HUDEP-2 (cell line): ENCODE results near the gene RAI14.

Experiments used
- DNase-seq, 76 experiments: peaks; one replicate each; lab custom pipeline; 2025; ENCODE audit not compliant: unreplicated experiment in 76 of 76; lab: John Stamatoyannopoulos, UW

Gene RAI14

DNA sequence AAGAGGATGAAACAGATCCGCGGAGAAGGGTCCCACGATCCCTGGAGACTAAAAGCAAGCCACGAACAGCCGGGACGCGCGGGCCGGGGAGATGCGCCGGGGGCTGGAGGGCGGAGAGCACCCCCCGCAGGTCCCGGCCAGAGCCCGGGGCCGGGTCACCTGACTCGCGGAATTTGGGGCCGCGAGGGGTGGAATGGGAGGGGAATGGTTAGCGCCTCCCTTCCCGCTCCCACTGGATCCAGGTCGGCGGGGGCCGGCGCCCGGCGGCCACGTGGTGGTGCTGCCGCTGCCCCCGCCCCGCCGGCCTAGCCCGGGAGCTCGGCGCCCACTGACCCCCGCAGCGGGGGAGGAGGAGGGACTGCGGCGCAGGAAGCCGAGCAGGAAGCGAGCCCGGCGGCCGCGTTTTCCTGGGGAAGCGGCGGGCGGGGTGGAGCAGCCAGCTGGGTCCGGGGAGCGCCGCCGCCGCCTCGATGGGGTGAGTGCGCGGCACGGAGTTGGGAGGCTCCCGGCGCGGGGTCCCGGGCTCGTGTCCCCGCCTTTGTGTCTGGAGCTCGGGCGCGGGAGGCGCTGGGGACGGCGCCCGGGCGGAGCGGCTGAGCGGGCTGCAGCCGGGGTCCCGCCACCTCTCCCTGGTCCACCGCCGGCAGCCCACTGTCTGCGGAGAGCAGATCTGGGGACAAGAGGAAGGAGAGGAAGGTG, at the start of gene RAI14:
Gene RAI14 (plus strand): TSS at position 328 of the 699 bp plus-strand sequence. CDS start 30,592 bp downstream, outside the sequence.
- DNase-seq, result no peak

- no peak for DNase-seq
These were observed 47.8 kb upstream of the RAI14 start for GRCh38 chr5:34608368-34608767.

- DNase-seq, result no peak
These were observed 47.1 kb upstream of the RAI14 start for GRCh38 chr5:34608859-34609648.

- DNase-seq, result no peak
These were observed 46.1 kb upstream of the RAI14 start for GRCh38 chr5:34609951-34610441.

DNA sequence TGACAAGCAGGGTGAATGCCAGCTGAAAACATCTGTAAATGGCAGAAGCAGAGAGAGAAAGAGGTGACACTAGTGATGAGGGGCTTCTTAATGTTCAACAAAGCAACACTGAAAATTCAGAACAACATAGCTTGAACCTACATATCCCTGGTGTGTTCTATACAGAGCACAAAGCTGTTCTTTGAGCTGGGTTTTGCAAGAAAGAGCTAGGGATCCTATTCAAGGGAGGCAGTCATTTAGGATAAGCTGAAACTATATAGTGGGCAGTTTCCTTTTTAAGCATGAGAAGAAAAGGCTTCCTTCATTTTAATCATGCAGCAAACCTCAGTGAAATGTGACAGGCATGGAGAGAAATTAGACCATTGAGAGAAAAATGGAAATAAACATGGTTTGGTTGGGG, 45.6 kb upstream of the RAI14 start:
- DNase-seq, result no peak

GRCh38 chr5:34611464-34612415, 44.4 kb upstream of the RAI14 start:
- no peak for DNase-seq

- no peak for DNase-seq
These were observed 39.5 kb upstream of the RAI14 start for GRCh38 chr5:34616651-34617050.

DNA sequence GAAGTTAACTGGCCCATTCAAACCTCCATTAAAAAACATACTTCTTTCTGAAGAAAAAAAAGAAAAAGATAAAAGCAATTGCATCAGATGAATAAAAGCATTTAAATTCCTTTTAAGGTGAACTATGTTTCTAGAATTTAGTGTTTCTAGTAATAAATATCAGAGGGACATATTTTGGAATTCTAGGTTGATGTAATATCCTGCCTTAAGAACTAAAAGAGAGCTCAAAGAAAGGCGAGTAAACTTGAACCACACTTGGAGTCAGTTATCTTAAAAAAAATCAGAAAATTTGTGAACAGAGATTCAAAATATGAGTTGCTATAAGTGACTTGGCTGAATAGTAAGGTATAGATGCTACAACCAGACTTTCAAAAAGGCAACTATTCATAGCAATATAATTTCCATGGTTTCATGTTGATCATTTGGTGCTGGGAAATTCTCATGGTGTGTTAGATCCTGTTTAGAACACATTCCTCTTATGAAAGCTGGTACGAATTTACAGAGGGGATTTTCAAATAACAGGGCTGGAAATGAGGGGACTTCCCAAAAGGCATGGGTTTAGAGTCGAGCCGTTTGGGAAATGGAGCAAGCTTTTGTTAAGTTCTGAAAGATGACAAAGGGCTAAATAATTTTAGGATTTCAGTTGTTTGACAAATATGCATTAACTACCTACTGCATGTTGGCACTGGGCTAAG, 37.6 kb upstream of the RAI14 start:
- DNase-seq, result no peak

DNA sequence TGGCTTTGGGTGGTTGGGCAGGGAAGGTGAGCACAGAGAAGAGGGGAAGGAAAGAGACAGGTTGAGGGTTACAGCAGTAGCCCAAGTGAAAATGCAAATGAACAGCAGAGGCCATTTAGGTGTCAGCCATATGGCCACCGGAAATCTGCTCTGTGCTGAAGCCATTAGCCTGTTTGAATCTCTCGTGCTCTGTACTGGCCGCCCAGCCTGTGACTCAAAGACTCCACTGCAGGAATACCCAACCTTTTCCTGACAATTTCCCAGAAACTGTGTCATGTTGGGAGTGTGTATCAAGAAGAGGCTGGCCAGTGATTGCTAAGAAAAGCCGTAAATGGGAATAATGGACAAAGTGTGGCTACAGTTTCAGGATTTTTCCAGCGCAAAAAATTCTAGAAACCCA, 35.9 kb upstream of the RAI14 start:
- DNase-seq, result no peak

DNA sequence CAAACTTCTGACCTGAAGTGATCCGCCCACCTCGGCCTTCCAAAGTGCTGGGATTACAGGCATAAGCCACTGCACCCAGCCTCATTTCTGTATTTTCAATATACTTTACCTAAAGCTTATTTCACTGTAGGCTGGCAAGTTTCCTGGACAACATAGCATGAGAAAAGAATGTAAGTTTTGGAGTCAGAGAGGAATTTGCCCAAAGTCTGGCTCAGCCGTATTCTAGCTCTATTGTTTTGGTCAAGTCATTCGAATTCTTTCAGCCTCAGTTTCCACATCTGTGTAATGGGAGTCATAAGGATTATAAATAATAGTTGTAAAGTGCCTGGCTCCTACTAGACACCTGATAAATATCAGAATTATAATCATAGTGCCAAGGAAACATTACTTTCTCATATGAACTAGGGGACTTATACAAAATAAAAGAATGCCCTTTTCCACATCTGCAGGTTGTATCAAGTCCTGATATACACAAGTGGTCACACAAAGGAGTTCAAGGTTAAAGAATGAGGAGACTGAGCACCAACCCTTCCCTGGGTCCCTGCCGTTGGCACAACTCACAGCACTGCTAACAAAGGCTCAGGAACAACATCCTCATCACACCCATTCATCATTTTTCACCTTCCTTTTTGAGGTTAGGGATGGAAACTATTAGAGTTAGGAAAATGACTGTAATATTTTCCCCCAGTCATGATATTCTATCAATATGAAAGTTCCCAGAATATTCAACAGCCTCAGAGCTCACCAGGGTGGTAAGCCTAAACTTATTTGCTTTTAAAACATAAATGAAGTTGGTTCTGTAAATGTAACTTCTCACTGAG, 34.6 kb upstream of the RAI14 start:
- DNase-seq, result no peak

DNA sequence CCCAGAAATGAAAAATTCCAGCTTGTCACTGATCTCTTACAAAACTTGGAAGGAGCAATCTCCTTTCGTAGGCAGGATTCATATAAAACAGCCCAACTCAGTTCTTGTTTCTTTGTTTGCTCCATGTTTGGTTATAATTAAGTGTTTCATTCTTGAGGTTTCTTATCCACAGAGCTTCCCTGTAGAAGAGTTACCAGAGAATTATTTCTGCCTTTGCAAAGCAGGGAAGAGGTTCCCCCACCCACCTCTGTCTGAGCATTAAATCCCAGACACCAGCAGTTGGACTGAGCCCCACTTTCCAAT, 34.1 kb upstream of the RAI14 start:
- no peak for DNase-seq

DNA sequence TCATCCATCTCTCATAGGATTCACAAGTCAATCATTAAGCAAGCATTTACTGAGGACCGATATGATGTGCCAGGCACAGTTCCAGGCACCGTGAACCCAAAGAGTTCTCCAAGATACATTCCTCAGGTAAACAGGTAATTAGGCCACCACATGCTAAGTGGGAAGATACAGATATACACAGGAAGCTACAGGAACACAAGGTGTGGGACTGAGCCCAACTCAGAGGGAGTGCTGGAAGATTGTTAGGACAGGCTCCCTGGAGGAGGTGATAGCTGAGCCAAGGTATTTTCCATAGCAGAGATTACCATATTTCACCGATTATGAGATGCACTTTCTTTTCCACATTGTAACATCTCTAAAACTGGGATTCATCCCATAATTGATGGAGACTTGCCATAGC, 31.4 kb upstream of the RAI14 start:
- no peak for DNase-seq

DNA sequence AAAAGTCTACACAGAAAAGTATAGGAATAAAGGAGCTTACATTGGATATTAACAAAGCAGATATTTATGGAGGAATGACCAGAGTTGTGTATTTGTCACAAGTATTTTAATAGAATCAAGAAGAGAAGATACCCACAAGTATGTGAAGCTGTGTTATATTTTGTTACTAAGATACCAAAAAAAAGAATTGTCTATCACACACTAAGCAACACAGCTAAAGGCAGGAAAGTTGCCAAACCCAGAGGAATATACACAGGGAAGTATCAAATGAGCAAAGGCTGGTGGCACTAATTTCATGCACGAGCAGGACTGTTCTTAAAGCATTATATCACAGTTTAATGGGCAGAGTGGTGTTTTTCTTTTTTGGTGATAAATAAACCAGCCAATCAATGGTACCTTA, 30.9 kb upstream of the RAI14 start:
- DNase-seq, result no peak

GRCh38 chr5:34626036-34626435, 30.1 kb upstream of the RAI14 start:
- no peak for DNase-seq

DNA sequence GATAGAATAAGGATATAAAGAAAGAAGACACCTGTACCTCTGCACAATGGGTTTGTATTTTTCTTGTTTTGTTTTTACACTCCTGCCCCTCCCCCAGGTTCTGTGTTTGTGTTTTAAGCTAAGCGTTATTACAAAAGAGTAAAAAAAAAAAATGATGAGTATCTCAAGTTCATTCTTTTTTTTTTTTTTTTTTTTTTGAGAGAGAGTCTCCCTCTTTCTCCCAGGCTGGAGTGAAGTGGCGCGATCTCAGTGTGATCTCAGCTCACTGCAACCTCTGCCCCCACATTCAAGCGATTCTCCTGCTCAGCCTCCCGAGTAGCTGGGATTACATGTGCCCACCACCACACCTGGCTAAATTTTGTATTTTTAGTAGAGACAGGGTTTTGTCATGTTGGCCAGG, 29.4 kb upstream of the RAI14 start:
- no peak for DNase-seq

GRCh38 chr5:34627794-34628193, 28.3 kb upstream of the RAI14 start:
- no peak for DNase-seq

GRCh38 chr5:34628373-34628772, 27.8 kb upstream of the RAI14 start:
- no peak for DNase-seq

GRCh38 chr5:34630596-34630995, 25.5 kb upstream of the RAI14 start:
- no peak for DNase-seq

DNA sequence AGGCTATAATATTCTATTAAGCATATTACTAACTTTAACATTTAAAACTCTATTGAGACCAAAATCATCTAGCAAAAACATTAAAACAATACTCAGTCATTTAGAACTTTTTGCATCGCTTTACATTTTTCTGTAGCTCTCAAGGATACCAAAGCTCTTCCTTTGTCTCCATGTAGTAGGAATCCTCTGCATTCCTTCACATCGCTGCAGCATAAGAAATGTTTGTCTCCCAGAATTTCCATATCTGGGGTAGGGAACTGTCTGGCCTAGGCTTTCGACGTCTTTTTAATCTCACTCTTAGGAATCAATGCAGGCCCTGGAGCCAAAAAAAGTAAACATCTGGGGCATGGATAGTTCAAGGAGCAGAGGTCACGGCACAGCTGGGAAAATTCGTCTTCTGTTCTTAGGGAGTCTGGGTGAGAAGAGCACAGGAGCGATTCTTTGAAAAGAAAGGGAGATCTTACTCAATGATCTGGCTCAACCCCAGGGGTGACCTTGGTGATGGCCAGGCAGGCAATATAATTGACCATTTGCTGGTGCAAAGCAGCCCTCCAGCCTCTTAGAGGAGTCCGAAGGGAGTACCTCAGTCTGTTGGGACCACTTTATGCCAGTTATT, 23.2 kb upstream of the RAI14 start:
- DNase-seq, result no peak
